GM12801 (cell line): Measurements from ENCODE around the gene CRIP3.

Experiments used
- TF ChIP-seq, protein P1 (sequence below): IDR thresholded peaks from one replicate; pipeline ENCODE4 v1.5.1; 2011; ENCODE audit warnings: control low read depth; ENCODE audit not compliant: insufficient read length; ENCODE audit errors: extremely low read depth

CRIP3 gene

DNA sequence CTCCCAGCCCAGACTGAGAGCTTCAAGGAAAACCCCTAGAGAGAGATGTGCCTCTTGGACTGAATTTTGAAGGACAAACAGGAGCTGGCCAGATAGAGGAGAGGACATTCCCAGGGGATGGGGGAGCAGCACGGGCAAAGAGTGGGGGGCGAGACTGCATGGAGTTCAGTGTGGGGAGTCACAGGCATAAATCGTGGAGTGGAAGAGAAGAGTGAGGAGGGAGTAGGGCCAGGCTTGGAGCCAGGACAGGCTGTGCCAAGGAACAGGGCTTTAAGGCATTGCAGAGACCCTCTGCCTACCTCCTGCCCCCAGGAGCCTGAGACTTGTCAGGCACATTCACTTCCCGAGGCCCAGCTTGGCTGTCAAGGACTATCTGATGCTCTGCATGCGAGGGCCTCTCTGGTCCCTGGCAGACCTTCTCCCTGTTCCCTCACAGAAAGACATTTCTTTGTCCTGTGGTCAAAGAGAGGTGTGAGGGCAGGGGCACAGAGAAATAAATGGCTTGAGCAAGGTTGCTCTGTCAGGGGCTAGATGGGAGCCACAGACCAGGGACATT is 15.8 kb downstream of the CRIP3 start:
- TF ChIP-seq, protein P1, sequence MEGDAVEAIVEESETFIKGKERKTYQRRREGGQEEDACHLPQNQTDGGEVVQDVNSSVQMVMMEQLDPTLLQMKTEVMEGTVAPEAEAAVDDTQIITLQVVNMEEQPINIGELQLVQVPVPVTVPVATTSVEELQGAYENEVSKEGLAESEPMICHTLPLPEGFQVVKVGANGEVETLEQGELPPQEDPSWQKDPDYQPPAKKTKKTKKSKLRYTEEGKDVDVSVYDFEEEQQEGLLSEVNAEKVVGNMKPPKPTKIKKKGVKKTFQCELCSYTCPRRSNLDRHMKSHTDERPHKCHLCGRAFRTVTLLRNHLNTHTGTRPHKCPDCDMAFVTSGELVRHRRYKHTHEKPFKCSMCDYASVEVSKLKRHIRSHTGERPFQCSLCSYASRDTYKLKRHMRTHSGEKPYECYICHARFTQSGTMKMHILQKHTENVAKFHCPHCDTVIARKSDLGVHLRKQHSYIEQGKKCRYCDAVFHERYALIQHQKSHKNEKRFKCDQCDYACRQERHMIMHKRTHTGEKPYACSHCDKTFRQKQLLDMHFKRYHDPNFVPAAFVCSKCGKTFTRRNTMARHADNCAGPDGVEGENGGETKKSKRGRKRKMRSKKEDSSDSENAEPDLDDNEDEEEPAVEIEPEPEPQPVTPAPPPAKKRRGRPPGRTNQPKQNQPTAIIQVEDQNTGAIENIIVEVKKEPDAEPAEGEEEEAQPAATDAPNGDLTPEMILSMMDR: no peak

DNA sequence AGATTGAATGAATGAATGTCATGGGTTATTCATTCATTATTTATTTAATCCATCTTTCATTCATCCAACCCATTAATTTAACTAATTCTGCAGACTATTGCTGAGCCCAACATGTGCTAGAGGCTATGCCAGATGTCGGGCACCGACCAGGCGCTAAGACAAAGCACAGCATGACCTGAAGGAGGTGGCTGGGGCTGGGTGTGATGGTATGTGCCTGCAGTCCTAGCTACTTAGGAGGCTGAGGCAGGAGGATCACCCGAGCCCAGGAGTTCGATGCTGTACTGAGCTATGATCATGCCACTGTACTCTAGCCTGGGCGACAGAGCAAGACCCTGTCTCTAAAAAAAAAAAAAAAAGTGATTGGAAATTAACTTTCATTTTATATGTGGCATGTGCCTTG is 16.3 kb downstream of the CRIP3 start:
- TF ChIP-seq, protein P1: no peak

GRCh38 chr6:43291708-43292107 is 16.9 kb downstream of the CRIP3 start:
- TF ChIP-seq, protein P1: no peak

DNA sequence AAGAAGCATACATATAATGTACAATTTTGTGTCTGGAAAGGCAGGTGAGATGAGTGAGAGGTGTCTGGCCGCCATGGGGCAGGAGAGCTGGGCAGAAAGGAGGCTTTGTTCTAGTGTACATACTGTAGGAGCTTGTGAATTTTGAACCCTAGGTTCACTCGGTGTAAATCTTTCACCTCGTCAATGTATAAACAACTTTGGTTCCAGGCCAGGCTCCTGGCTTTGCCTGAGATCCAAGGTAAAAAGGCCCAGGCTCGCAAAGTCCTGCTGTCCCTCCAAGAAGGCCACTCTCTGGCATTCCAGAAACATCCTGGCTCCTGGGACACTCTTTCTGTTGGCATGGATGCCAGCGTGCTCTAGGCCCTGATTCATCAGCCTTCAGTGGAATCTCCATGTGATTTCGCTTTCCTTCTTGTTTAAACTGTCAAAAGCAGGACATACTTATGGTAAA is 17.7 kb downstream of the CRIP3 start:
- TF ChIP-seq, protein P1: no peak

GRCh38 chr6:43290339-43290904 is 18.2 kb downstream of the CRIP3 start:
- TF ChIP-seq, protein P1: no peak

DNA sequence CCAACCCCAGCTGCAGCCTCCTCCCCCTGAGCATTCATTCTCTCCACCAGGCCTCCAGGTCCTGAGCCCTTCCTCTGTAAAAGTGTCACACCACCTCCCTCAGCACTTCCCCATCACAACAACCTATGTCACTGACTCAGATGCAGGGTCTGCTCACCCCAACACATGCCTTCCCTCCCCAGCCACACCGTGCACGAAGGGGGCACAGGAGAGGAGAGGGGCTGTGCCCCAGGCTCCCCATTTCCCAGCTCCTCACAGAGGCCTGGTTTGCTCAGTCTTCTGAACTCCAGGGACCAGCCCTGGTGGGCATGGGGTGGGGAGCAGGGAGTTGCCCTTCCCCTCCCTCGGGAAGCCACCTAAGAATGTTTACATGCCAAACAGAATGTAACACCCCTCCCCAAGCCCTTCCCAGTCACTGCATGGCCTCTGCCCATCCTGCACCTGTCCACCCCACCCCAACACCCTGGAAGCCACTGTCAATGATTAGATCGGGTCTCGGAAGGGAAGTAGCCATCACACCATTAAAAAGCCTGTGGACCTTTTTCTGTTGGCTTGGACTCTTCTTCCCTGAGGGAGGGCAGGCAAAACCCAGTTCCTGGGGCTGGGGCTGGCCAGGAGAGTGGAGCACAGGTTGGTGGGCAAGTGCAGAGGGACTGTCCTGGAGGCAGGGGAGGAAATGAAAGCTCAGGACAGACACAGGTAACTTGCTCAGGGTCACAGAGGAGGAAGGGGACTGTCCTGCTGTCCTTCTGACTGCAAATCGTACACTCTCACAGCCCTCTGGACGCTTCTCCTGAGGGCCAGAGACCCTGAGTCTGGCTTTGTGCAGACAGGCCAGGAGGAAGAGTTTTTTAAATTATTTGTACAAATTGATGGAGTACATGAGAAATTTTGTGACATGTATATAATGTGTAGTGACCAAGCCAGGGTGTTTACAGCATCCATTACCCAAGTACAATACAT is 20.6 kb downstream of the CRIP3 start:
- TF ChIP-seq, protein P1: no peak

DNA sequence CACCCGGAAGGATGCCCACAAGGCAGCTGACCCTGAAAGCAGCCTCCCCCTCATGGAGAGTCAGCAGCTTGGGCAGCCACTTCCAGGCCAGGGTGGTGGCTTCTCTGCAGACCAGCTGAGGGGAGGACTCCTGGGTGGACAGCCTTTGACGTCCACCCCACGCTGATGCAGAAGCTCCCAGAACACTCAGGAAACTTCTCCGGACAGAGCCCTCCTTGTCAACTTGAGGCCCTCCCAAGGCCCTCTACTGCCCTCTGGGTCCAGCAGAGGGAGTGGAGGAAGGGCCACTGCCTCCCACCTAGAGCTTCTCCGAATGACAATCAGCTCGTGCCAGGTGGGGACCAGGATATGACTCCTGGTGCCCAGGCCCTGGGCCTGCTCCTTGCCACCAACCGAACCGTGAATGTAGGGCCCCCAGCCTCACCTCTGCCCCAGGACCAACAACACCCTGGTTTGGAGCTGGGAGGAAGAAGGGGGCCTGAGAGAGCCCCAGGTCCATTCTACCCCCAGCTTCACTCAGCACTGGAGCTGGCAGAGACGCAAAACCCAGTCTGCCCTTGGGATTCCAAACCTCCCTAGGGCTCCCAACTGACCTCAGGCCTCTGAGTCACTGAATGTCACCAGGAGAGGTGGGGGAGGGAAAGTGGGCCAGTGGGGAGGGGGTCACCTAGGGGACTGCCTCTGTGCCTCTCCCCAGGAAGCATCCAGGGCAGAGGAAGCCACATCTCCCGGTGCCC is 21.5 kb downstream of the CRIP3 start:
- TF ChIP-seq, protein P1: no peak
